Thymus (tissue), 14 donors: Measurements from ENCODE around the gene CWC22. TPM values are rescaled to one million over a fixed set of nuclear protein-coding genes. Genes with fewer than 3 reads are reported as not detected.
A peak's percentile ranks its signal among the peaks of the same experiment; 100 is the strongest.
"Not testable (repeated sequence)": the region's sequence is repeated elsewhere in the genome, so short reads cannot be mapped to it uniquely, and the experiment has no call there.

ENCODE experiments used
- DNase-seq, 9 donors: peaks; one replicate each; pipeline ENCODE4 v3.0.0-alpha.2; 2013; ENCODE audit warnings: low spot score in 9 of 9, low read depth in 6 of 9, missing footprints in 1 of 9
- H3K27ac ChIP-seq, 2 donors: one replicate each; pipeline ENCODE4 v1.5.1; 2013; ENCODE audit warnings: control low read depth in 1 of 2, low read depth in 1 of 2, low read length in 1 of 2, mild to moderate bottlenecking in 1 of 2, moderate library complexity in 1 of 2
- H3K27me3 ChIP-seq, 2 donors: one replicate each; pipeline ENCODE4 v1.5.1; 2013; ENCODE audit warnings: low read length in 1 of 2; ENCODE audit not compliant: control insufficient read depth in 2 of 2, insufficient read depth in 1 of 2
- H3K36me3 ChIP-seq, 2 donors: one replicate each; pipeline ENCODE4 v1.5.1; 2013; ENCODE audit warnings: low read length in 1 of 2, mild to moderate bottlenecking in 1 of 2, moderate library complexity in 1 of 2; ENCODE audit not compliant: control insufficient read depth in 2 of 2, insufficient read depth in 2 of 2
- H3K4me1 ChIP-seq, 2 donors: one replicate each; pipeline ENCODE4 v1.5.1; 2013; ENCODE audit warnings: low read length in 2 of 2; ENCODE audit not compliant: control insufficient read depth in 2 of 2, insufficient read depth in 2 of 2
- H3K4me3 ChIP-seq, 2 donors: one replicate each; pipeline ENCODE4 v1.5.1; 2013; ENCODE audit warnings: low read length in 2 of 2, control low read depth in 1 of 2, mild to moderate bottlenecking in 1 of 2
- H3K9me3 ChIP-seq, 2 donors: one replicate each; pipeline ENCODE4 v1.5.1; 2013; ENCODE audit warnings: low read length in 1 of 2, mild to moderate bottlenecking in 1 of 2; ENCODE audit not compliant: control insufficient read depth in 2 of 2, insufficient read depth in 1 of 2
- WGBS: extraction: QIAGEN DNeasy Blood & Tissue Kit; methylation state at CpG from one replicate; pipeline ENCODE4 v1.1.7; 2013; 5-methylcytosine and 5-hydroxymethylcytosine counted together
- long read RNA-seq, 10 donors: transcript quantifications; one replicate each; lab custom pipeline, GENCODE V29; 2026
- polyA plus RNA-seq: library from polyadenylated mRNA; stranded (reverse); fragments of 200-250 nt; gene quantifications from one replicate; pipeline ENCODE4 v1.2.3, GENCODE V29; 2013
- total RNA-seq: library from RNA; stranded (reverse); fragments of 120-200 nt; gene quantifications from one replicate; pipeline ENCODE4 v1.2.4, GENCODE V29; 2013
- donor health status: healthy.

Gene CWC22
- total RNA-seq (21.3 TPM), polyA plus RNA-seq (21.4 TPM)
- long read RNA-seq, donor 1, partial matches to known transcripts: 0 of 1 reads
- long read RNA-seq, donor 1, other reads (novel, unspliced or antisense): 0 of 1 reads
- long read RNA-seq, donor 2, transcript CWC22-201 (20 exons, 2,392 nt): major isoform, 6 of 49 reads
- long read RNA-seq, donor 2, partial matches to known transcripts: 43 of 49 reads
- long read RNA-seq, donor 2, other reads (novel, unspliced or antisense): 0 of 49 reads
- long read RNA-seq, donor 3, transcript CWC22-201 (20 exons, 2,392 nt): major isoform, 9 of 55 reads
- long read RNA-seq, donor 3, partial matches to known transcripts: 46 of 55 reads
- long read RNA-seq, donor 3, other reads (novel, unspliced or antisense): 0 of 55 reads
- long read RNA-seq, donor 4: 0 reads
- long read RNA-seq, donor 5, transcript CWC22-201 (20 exons, 2,392 nt): major isoform, 5 of 67 reads
- long read RNA-seq, donor 5, partial matches to known transcripts: 62 of 67 reads
- long read RNA-seq, donor 5, other reads (novel, unspliced or antisense): 0 of 67 reads
- long read RNA-seq, donor 6, partial matches to known transcripts: 21 of 24 reads
- long read RNA-seq, donor 6, other reads (novel, unspliced or antisense): 0 of 24 reads
- long read RNA-seq, donor 7, partial matches to known transcripts: 31 of 35 reads
- long read RNA-seq, donor 7, other reads (novel, unspliced or antisense): 0 of 35 reads
- long read RNA-seq, donor 8: 0 reads
- long read RNA-seq, donor 9, transcript CWC22-201 (20 exons, 2,392 nt): major isoform, 6 of 15 reads
- long read RNA-seq, donor 9, partial matches to known transcripts: 9 of 15 reads
- long read RNA-seq, donor 9, other reads (novel, unspliced or antisense): 0 of 15 reads
- long read RNA-seq, donor 10, partial matches to known transcripts: 0 of 1 reads
- long read RNA-seq, donor 10, other reads (novel, unspliced or antisense): 0 of 1 reads

DNA sequence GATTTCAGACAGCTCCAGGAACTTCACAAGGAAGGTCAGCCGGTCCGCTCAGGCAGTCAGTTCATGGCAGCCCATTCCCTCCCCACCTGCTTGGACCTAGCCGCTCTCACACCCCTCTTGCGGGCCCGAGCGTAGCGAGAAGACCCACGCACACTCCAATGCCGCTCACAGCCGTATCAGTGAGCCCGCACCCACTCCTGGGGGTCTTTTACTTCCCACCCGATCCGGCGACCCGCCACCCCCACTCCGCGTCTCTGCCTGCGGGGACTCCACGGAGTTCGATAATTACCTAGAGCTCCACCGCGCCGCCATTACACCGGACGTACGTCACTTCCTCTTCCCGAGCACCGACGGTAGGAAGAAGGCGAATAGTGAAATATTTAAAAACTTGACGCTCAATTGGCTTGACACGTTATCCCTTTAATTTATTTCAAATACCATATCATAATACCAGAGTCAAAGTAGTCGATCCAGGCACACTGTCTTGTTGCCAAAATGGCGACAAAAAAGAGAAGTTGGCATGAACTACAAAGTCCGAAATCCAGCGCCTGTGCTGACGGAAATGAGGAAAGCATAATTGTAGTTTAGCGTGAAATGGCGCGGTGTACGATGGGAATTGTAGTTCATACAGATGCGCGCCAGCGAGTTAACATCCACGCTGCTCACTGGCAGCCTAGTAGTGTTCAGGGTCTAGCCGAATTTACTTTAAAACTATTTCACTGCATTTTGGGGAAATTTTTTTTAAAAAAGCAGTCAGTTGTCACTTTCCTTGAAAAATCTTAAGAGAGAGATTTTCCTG is at the start of gene CWC22:
CWC22 (minus strand) TSS at position 517 of the 799 bp plus-strand sequence. CDS start 13,956 bp downstream, outside the sequence.
- Histone ChIP-seq H3K4me3 (peak within 1 kb of the TSS; percentile 66 to 75), H3K27ac (peak within 1 kb of the TSS; percentile 67 to 85), H3K27me3 (no peaks in the 10 kb centered on the region), H3K4me1 (peaks cover 7 to 11% of the 10 kb centered on the region in 2 donors), H3K9me3 (no peaks in the 10 kb centered on the region), H3K36me3 (no peaks in the 10 kb centered on the region)
- under 1% methylated on average over 46 of the region's 46 CpGs for WGBS
- DNase-seq: peak; percentile 86 to 98 (median 95)

GRCh38 chr2:180056367-180057118 is 49.4 kb upstream of the CWC22 start:
- 85% methylated on average over 15 of the region's 15 CpGs for WGBS
- no peaks in the 10 kb centered on the region for H3K27me3 ChIP-seq
- no peaks in the 10 kb centered on the region for H3K9me3 ChIP-seq
- H3K27ac ChIP-seq: no peak overlapping the region
- no peaks in the 10 kb centered on the region for H3K36me3 ChIP-seq
- H3K4me1 ChIP-seq: no peaks in the 10 kb centered on the region
- DNase-seq: no peak
- no peak overlapping the region for H3K4me3 ChIP-seq

DNA sequence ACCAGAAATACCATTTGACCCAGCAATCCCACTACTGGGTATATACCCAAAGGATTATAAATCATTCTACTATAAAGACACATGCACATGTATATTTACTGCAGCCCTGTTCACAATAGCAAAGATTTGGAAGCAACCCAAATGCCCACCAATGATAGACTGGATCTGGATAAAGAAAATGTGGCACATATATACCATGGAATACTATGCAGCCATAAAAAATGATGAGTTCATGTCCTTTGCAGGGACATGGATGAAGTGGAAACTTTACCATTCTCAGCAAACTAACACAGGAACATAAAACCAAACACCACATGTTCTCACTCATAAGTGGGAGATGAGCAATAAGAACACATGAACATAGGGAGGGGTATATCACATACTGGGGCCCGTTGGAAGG is 47.5 kb upstream of the CWC22 start:
- H3K27ac ChIP-seq, H3K4me1 ChIP-seq, H3K27me3 ChIP-seq, H3K36me3 ChIP-seq, H3K9me3 ChIP-seq, H3K4me3 ChIP-seq, DNase-seq: not testable (repeated sequence)
- 88% methylated on average over 1 of the region's 1 CpG for WGBS

DNA sequence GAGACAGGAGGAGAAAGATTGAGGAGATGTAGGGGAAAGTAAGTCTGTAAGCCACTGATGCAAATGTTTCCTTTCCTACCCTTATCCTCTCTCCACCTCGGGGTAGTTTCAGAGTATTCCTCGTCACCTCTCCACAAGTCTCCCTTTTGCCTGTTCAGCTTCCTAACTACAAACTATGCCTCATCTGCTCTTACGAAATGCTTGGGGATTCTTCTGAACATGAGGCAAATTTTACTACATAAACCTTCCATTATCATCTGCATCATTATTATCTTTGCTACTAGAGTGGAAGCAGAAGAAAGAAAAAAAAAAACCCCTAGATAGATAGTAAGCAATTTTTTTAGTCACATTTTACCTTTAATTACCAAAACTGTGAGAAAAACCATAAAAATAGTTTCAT is 43.1 kb upstream of the CWC22 start:
- WGBS: 79% methylated on average over 3 of the region's 3 CpGs

GRCh38 chr2:180048251-180048650 is 41.2 kb upstream of the CWC22 start:
- H3K36me3 ChIP-seq: no peaks in the 10 kb centered on the region
- no peak for DNase-seq
- WGBS: 96% methylated on average over 1 of the region's 1 CpG

More for the DNA sequence above, 43.1 kb upstream of the CWC22 start:
- no peaks in the 10 kb centered on the region for H3K27me3 ChIP-seq
- H3K36me3 ChIP-seq: no peaks in the 10 kb centered on the region
- no peaks in the 10 kb centered on the region for H3K9me3 ChIP-seq
- no peaks in the 10 kb centered on the region for H3K4me1 ChIP-seq
- H3K4me3 ChIP-seq: no peak overlapping the region
- no peak for DNase-seq
- no peak overlapping the region for H3K27ac ChIP-seq

GRCh38 chr2:180046776-180047175 is 39.7 kb upstream of the CWC22 start:
- no peaks in the 10 kb centered on the region for H3K27me3 ChIP-seq
- no peaks in the 10 kb centered on the region for H3K4me1 ChIP-seq
- no peak for DNase-seq
- H3K9me3 ChIP-seq: no peaks in the 10 kb centered on the region
- no peaks in the 10 kb centered on the region for H3K36me3 ChIP-seq
- H3K4me3 ChIP-seq: no peak overlapping the region
- H3K27ac ChIP-seq: no peak overlapping the region

More at GRCh38 chr2:180048251-180048650, 41.2 kb upstream of the CWC22 start:
- no peaks in the 10 kb centered on the region for H3K9me3 ChIP-seq
- no peak overlapping the region for H3K27ac ChIP-seq
- H3K4me3 ChIP-seq: no peak overlapping the region
- no peaks in the 10 kb centered on the region for H3K4me1 ChIP-seq
- no peaks in the 10 kb centered on the region for H3K27me3 ChIP-seq

DNA sequence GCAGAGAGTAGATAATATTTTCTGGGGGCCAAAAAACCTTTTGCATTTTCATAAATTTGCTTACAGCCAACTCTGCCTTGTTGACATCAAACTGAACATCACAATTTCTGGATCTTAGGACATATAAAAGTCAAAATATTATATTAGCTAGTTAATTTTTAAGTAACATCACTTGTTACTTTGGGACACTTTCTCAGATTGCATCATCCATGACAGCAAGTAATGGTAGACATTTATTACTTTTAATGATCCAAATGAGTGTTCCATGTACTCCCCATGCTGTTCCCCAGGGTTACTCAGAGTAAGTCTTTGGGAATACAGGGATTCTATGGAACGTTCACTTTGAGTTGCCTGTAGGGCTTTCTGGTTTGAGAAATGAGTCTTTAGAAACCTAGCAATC is 39.1 kb upstream of the CWC22 start:
- Histone ChIP-seq H3K27ac (no peak overlapping the region), H3K4me3 (no peak overlapping the region), H3K36me3 (no peaks in the 10 kb centered on the region), H3K9me3 (no peaks in the 10 kb centered on the region), H3K4me1 (no peaks in the 10 kb centered on the region), H3K27me3 (no peaks in the 10 kb centered on the region)
- DNase-seq: no peak
- 88% methylated on average over 1 of the region's 1 CpG for WGBS

DNA sequence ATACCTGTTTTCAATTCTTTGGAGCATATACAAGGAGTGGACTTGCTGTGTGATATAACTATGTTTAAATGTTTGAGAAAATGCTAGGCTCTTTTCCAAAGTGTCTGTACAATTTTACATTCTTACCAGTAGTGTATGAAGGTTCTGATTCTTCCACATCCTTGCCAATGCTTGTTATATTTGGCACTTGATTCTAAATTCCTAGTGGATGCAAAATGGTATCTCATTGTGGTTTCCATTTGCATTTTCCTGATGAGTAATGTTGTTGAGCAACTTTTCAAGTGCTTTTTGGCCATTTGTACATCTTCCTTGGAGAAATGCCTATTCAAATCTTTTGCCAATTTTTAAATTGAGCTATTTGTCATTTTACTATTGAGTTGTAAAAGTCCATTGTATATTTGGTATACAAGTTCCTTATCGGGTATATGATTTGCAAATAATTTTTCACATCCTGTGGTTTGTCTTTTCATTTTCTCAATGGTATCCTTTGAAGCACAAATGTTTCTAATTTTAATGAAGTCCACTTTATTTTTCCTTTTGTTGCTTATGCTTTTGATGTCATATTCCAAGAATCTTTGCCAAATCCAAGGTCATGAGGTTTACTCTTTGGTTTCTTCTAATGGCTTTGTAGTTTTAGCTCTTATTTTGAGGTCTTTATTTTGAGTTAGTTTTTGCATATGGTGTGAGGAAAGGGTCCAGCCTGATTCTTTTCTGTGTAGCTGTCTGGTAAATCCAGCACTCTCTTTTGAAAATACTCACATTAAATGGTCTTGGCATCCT is 33.2 kb upstream of the CWC22 start:
- Histone ChIP-seq H3K27me3 (no peaks in the 10 kb centered on the region), H3K4me3 (no peak overlapping the region), H3K36me3 (no peaks in the 10 kb centered on the region), H3K9me3 (no peaks in the 10 kb centered on the region), H3K4me1 (no peaks in the 10 kb centered on the region), H3K27ac (no peak overlapping the region)
- no peak for DNase-seq
- WGBS: 88% methylated on average over 1 of the region's 1 CpG
